IMR-90 (cell line): Measurements from ENCODE around the gene MAP3K19. TPM values are rescaled to one million over a fixed set of nuclear protein-coding genes. Genes with fewer than 3 reads are reported as not detected.

Experiments used
- ATAC-seq: fragments of 200-7000 bp; cut with Tn5 transposase; 2 replicates; pipeline ENCODE4 v1.9.1; 2020; ENCODE audit warnings: low read depth, mild to moderate bottlenecking, moderate library complexity
- BruUV-seq: library from RNA; stranded (reverse); fragments of 400-500 nt; replicated peaks from 2 replicates; lab custom pipeline; 2021; lab: Mats Ljungman, UMichigan
- CTCF ChIA-PET: fragments of 300-600 bp; formaldehyde crosslinking; extraction: SDS; loops from one replicate; lab custom pipeline; 2021; ENCODE audit warnings: antibody characterized with exemption; lab: Yijun Ruan, JAX
- POLR2A ChIA-PET: fragments of 300-600 bp; sonication (Branson Sonifier 250); formaldehyde crosslinking; loops from one replicate; lab custom pipeline; 2022; ENCODE audit warnings: antibody characterized with exemption; ENCODE audit not compliant: unreplicated experiment; lab: Charles Lee
- DNase-seq: peaks from one replicate; pipeline ENCODE4 v3.0.0; 2013
- H2AFZ ChIP-seq: replicated peaks from 2 replicates; pipeline ENCODE3; 2013; ENCODE audit warnings: low read length, mild to moderate bottlenecking; ENCODE audit not compliant: poor library complexity
- H2AK5ac ChIP-seq: 2 replicates; pipeline ENCODE4 v1.6.1; 2013; ENCODE audit warnings: low read depth, low read length, inconsistent platforms
- H2AK9ac ChIP-seq: replicated peaks from 2 replicates; pipeline ENCODE3; 2013; ENCODE audit warnings: mild to moderate bottlenecking, low read depth, low read length, moderate library complexity; ENCODE audit not compliant: poor library complexity
- H2BK120ac ChIP-seq: 2 replicates; pipeline ENCODE4 v1.6.1; 2013; ENCODE audit warnings: low read depth, low read length, inconsistent platforms
- H2BK15ac ChIP-seq: 3 replicates; pipeline ENCODE4 v1.6.1; 2013; ENCODE audit warnings: low read depth, low read length, inconsistent platforms
- H2BK20ac ChIP-seq: 2 replicates; pipeline ENCODE4 v1.6.1; 2013; ENCODE audit warnings: low read depth, mild to moderate bottlenecking, inconsistent platforms, low read length, moderate library complexity
- H2BK5ac ChIP-seq: 2 replicates; pipeline ENCODE4 v1.6.1; 2013; ENCODE audit warnings: mild to moderate bottlenecking, low read depth, low read length, inconsistent platforms; ENCODE audit not compliant: poor library complexity, severe bottlenecking
- H3K14ac ChIP-seq: replicated peaks from 2 replicates; pipeline ENCODE4 v1.6.1; 2013; ENCODE audit warnings: low read depth, low read length, inconsistent platforms
- H3K18ac ChIP-seq: 2 replicates; pipeline ENCODE4 v1.6.1; 2013; ENCODE audit warnings: low read depth, low read length, control low read depth
- H3K23ac ChIP-seq: 2 replicates; pipeline ENCODE4 v1.6.1; 2013; ENCODE audit warnings: low read depth, low read length, inconsistent platforms
- H3K27ac ChIP-seq: 2 replicates; pipeline ENCODE4 v1.5.1; 2013; ENCODE audit warnings: mild to moderate bottlenecking, control low read depth, low read length; ENCODE audit not compliant: insufficient read depth
- H3K27me3 ChIP-seq: 2 replicates; pipeline ENCODE4 v1.6.1; 2013; ENCODE audit warnings: low read length; ENCODE audit not compliant: control insufficient read depth, insufficient read depth
- H3K36me3 ChIP-seq: 2 replicates; pipeline ENCODE4 v1.6.1; 2013; ENCODE audit warnings: low read length, mixed read lengths; ENCODE audit not compliant: control insufficient read depth, insufficient read depth
- H3K4ac ChIP-seq: 2 replicates; pipeline ENCODE4 v1.6.1; 2013; ENCODE audit warnings: low read depth, low read length, inconsistent platforms
- H3K4me1 ChIP-seq: 2 replicates; pipeline ENCODE4 v1.6.1; 2013; ENCODE audit warnings: low read length, mixed read lengths; ENCODE audit not compliant: control insufficient read depth, insufficient read depth
- H3K4me2 ChIP-seq: 2 replicates; pipeline ENCODE4 v1.6.1; 2013; ENCODE audit warnings: low read depth, mild to moderate bottlenecking, control low read depth, low read length, moderate library complexity
- H3K4me3 ChIP-seq: 2 replicates; pipeline ENCODE4 v1.5.1; 2013; ENCODE audit warnings: low read depth, mild to moderate bottlenecking, control low read depth, low read length, moderate library complexity; ENCODE audit not compliant: insufficient read depth
- H3K56ac ChIP-seq: 2 replicates; pipeline ENCODE4 v1.6.1; 2013; ENCODE audit warnings: low read length, inconsistent platforms; ENCODE audit not compliant: insufficient read depth; ENCODE audit errors: extremely low read depth
- H3K79me1 ChIP-seq, 2 experiments: 2 replicates each; pipeline ENCODE4 v1.6.1; 2013; ENCODE audit warnings: low read length in 2 of 2, inconsistent platforms in 1 of 2, low read depth in 1 of 2
- H3K9ac ChIP-seq: 2 replicates; pipeline ENCODE4 v1.6.1; 2013; ENCODE audit warnings: low read depth, low read length, control low read depth
- H3K9me1 ChIP-seq: 2 replicates; pipeline ENCODE4 v1.6.1; 2013; ENCODE audit warnings: low read length, inconsistent platforms; ENCODE audit not compliant: insufficient read depth
- H3K9me3 ChIP-seq: 2 replicates; pipeline ENCODE4 v1.6.1; 2013; ENCODE audit warnings: low read length; ENCODE audit not compliant: control insufficient read depth, insufficient read depth
- H4K20me1 ChIP-seq: 2 replicates; pipeline ENCODE4 v1.6.1; 2013; ENCODE audit warnings: low read length, inconsistent platforms; ENCODE audit not compliant: insufficient read depth
- H4K5ac ChIP-seq: 2 replicates; pipeline ENCODE4 v1.6.1; 2013; ENCODE audit warnings: mild to moderate bottlenecking, low read depth, low read length, control low read depth
- H4K8ac ChIP-seq, 2 experiments: 2 replicates each; pipeline ENCODE4 v1.6.1; 2013; ENCODE audit warnings: low read depth in 2 of 2, low read length in 2 of 2, control low read depth in 1 of 2, inconsistent platforms in 1 of 2
- H4K91ac ChIP-seq: 2 replicates; pipeline ENCODE4 v1.6.1; 2013; ENCODE audit warnings: low read depth, low read length, inconsistent platforms; ENCODE audit not compliant: insufficient read depth
- BHLHE40 ChIP-seq: fragments of 150-350 bp; IDR thresholded peaks from 2 replicates; pipeline ENCODE4 v1.6.1; 2016; ENCODE audit warnings: mild to moderate bottlenecking, low read depth, low read length
- CEBPB ChIP-seq: IDR thresholded peaks from 2 replicates; pipeline ENCODE4 v1.6.1; 2012; ENCODE audit warnings: low read depth, low read length, improper control_type of control experiment
- CHD1 ChIP-seq: IDR thresholded peaks from 2 replicates; pipeline ENCODE4 v1.6.1; 2012; ENCODE audit warnings: low read depth, low read length, improper control_type of control experiment
- FOS ChIP-seq: fragments of 150-350 bp; IDR thresholded peaks from 2 replicates; pipeline ENCODE4 v1.6.1; 2016; ENCODE audit warnings: low read depth, low read length
- MXI1 ChIP-seq: IDR thresholded peaks from 2 replicates; pipeline ENCODE4 v1.6.1; 2012; ENCODE audit warnings: low read depth, mild to moderate bottlenecking, low read length, moderate library complexity, borderline replicate concordance
- RCOR1 ChIP-seq: IDR thresholded peaks from 2 replicates; pipeline ENCODE4 v1.6.1; 2012; ENCODE audit warnings: mild to moderate bottlenecking, low read length, improper control_type of control experiment; ENCODE audit not compliant: insufficient replicate concordance
- WGBS, 2 experiments: methylation state at CpG; one replicate each; pipeline versions ENCODE4 v1.1.5 to v1.1.7; 2013; ENCODE audit warnings: missing lambda C conversion rate in 2 of 2; ENCODE audit not compliant: insufficient read length in 1 of 2; ENCODE audit errors: extremely low coverage in 2 of 2; 5-methylcytosine and 5-hydroxymethylcytosine counted together
- dilution Hi-C: fragments of 300-500 bp; cut with HindIII; formaldehyde crosslinking; loops from one replicate; pipeline ENCODE4 v1.14.3; 2018; ENCODE audit warnings: low sequenced_read_pairs; ENCODE audit not compliant: unreplicated experiment
- in situ Hi-C: fragments of 300-500 bp; cut with MboI; formaldehyde crosslinking; loops from 3 replicates; pipeline ENCODE4 v1.14.3; 2019; ENCODE audit warnings: low sequenced_read_pairs, inconsistent platforms, mixed read lengths
- intact Hi-C: fragments of 100-400 bp; cut with micrococcal nuclease; formaldehyde crosslinking; loops from 2 replicates; pipeline ENCODE4 v1.10.0; 2022
- polyA plus RNA-seq, 3 experiments: library from polyadenylated mRNA; depleted of rRNA; stranded (reverse); fragments of >200 nt; gene quantifications; 2 replicates each; pipeline ENCODE4 v1.2.3, GENCODE V29; 2012; ENCODE audit warnings: low replicate concordance in 1 of 3
- total RNA-seq: library from RNA; depleted of rRNA; stranded (reverse); fragments of >200 nt; gene quantifications from 2 replicates; pipeline ENCODE4 v1.2.3, GENCODE V29; 2012
- TF ChIP-seq, protein P1 (sequence below): conservative IDR thresholded peaks from 2 replicates; pipeline ENCODE4 v1.5.1; 2012; ENCODE audit warnings: mild to moderate bottlenecking, low read depth, low read length, improper control_type of control experiment
- TF ChIP-seq, protein P2 (sequence below): fragments of 150-350 bp; IDR thresholded peaks from 2 replicates; pipeline ENCODE4 v1.6.1; 2016; ENCODE audit warnings: low read depth, mild to moderate bottlenecking, low read length, moderate library complexity, borderline replicate concordance
- TF ChIP-seq, protein P3 (sequence below): fragments of 150-350 bp; IDR thresholded peaks from 2 replicates; pipeline ENCODE4 v1.6.1; 2017; ENCODE audit warnings: mild to moderate bottlenecking, antibody characterized with exemption, low read length, low read depth

Gene MAP3K19
- total and polyA plus RNA-seq, 2 of the 4 experiments (the other 2 are of a cell fraction) = not detected

DNA sequence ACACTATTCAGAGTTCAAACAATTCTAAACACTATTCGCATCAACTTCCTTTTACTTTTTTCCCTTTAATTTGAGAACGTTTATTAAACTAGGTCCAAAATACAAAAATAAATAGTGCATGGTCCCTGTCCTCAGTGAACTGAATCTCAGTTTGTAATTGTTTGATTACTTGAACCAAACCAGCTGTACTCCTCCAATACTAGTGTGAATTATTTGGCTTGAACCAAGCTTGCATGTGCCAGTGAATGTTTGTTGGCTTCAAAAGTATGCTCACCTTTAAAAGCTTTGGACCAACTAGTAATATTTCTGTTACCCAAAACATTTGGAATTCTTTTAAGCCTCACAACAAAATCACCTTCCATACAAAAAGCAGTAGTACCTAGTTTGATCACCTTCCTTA, 113.1 kb downstream of the MAP3K19 start:
- no peak overlapping the region for H3K4ac ChIP-seq
- no peak for ATAC-seq
- H3K14ac ChIP-seq = no peak overlapping the region
- ChIA-PET CTCF (interaction anchor here (0.7 kb wide), 1 partner anchor 79 kb away, joined by 3 read pairs; no protein-coding TSS in a partner anchor), POLR2A (interaction anchor here (0.6 kb wide), 1 partner anchor 12 kb away, joined by 3 read pairs; no protein-coding TSS in a partner anchor)
- TF ChIP-seq RCOR1 (no peak), CHD1 (no peak), MXI1 (no peak), BHLHE40 (no peak), CEBPB (no peak), FOS (no peak)
- TF ChIP-seq, protein P1, sequence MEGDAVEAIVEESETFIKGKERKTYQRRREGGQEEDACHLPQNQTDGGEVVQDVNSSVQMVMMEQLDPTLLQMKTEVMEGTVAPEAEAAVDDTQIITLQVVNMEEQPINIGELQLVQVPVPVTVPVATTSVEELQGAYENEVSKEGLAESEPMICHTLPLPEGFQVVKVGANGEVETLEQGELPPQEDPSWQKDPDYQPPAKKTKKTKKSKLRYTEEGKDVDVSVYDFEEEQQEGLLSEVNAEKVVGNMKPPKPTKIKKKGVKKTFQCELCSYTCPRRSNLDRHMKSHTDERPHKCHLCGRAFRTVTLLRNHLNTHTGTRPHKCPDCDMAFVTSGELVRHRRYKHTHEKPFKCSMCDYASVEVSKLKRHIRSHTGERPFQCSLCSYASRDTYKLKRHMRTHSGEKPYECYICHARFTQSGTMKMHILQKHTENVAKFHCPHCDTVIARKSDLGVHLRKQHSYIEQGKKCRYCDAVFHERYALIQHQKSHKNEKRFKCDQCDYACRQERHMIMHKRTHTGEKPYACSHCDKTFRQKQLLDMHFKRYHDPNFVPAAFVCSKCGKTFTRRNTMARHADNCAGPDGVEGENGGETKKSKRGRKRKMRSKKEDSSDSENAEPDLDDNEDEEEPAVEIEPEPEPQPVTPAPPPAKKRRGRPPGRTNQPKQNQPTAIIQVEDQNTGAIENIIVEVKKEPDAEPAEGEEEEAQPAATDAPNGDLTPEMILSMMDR = no peak
- TF ChIP-seq, protein P2, sequence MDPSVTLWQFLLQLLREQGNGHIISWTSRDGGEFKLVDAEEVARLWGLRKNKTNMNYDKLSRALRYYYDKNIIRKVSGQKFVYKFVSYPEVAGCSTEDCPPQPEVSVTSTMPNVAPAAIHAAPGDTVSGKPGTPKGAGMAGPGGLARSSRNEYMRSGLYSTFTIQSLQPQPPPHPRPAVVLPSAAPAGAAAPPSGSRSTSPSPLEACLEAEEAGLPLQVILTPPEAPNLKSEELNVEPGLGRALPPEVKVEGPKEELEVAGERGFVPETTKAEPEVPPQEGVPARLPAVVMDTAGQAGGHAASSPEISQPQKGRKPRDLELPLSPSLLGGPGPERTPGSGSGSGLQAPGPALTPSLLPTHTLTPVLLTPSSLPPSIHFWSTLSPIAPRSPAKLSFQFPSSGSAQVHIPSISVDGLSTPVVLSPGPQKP = no peak
- TF ChIP-seq, protein P3, sequence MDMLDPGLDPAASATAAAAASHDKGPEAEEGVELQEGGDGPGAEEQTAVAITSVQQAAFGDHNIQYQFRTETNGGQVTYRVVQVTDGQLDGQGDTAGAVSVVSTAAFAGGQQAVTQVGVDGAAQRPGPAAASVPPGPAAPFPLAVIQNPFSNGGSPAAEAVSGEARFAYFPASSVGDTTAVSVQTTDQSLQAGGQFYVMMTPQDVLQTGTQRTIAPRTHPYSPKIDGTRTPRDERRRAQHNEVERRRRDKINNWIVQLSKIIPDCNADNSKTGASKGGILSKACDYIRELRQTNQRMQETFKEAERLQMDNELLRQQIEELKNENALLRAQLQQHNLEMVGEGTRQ = no peak
- H2BK15ac ChIP-seq = no peak overlapping the region
- intact Hi-C loops = no loop called here
- no peaks in the 10 kb centered on the region for H3K27me3 ChIP-seq
- in situ Hi-C loops = no loop called here
- H2BK5ac ChIP-seq = no peak overlapping the region
- no peak overlapping the region for H3K18ac ChIP-seq
- no peaks in the 10 kb centered on the region for H3K9me3 ChIP-seq
- no peak overlapping the region for H3K9ac ChIP-seq
- no peak overlapping the region for H2BK20ac ChIP-seq
- no peak for DNase-seq
- H2AK5ac ChIP-seq = no peak overlapping the region
- no peak overlapping the region for H3K27ac ChIP-seq
- no peaks in the 10 kb centered on the region; the same call in 1 of the 2 replicates for H3K9me1 ChIP-seq
- no peak overlapping the region for H2BK120ac ChIP-seq
- 0 out of 2 replicates have a peak, but pooled peaks cover 1% of the 10 kb centered on the region for H3K36me3 ChIP-seq
- no peak overlapping the region for H3K4me2 ChIP-seq
- dilution Hi-C loops = no loop called here
- peaks cover 4 to 23% of the 10 kb centered on the region in 2 experiments for H3K79me1 ChIP-seq
- no peak overlapping the region; the same call in 1 of the 2 replicates for H3K23ac ChIP-seq
- peaks cover 2% of the 10 kb centered on the region; the same call in 1 of the 2 replicates for H3K4me1 ChIP-seq
- H2AK9ac ChIP-seq = no peak overlapping the region
- WGBS, 2 experiments = 40 to 100% methylated on average over 1 to 2 of the region's 2 CpGs
- no peak overlapping the region for H3K4me3 ChIP-seq
- no peak overlapping the region for H3K56ac ChIP-seq
- H4K20me1 ChIP-seq = peaks cover 61% of the 10 kb centered on the region
- no peak overlapping the region for H4K91ac ChIP-seq
- H4K5ac ChIP-seq = no peak overlapping the region
- H4K8ac ChIP-seq = no peak overlapping the region
- BruUV-seq = no TSS peak
- H2AFZ ChIP-seq = no peak overlapping the region
